Activated naive CD4-positive, alpha-beta T cell treated with anti-CD3 and anti-CD28 coated beads, Interleukin-2, amount 50 U/mL, for 24 hours (primary cell): ENCODE data around the gene FARP1.
"Not testable (repeated sequence)": the region's sequence is repeated elsewhere in the genome, so short reads cannot be mapped to it uniquely, and the experiment has no call there.

Experiments used
- H3K27ac Mint-ChIP-seq: one replicate; pipeline ENCODE4 v1.8.0; 2021; ENCODE audit warnings: mild to moderate bottlenecking, mixed read lengths
- H3K27me3 Mint-ChIP-seq: one replicate; pipeline ENCODE4 v1.8.0; 2021; ENCODE audit warnings: mixed read lengths
- H3K36me3 Mint-ChIP-seq: one replicate; pipeline ENCODE4 v1.8.0; 2021; ENCODE audit warnings: mixed read lengths
- H3K4me1 Mint-ChIP-seq: one replicate; pipeline ENCODE4 v1.8.0; 2021; ENCODE audit warnings: mixed read lengths
- H3K4me3 Mint-ChIP-seq: one replicate; pipeline ENCODE4 v1.8.0; 2021; ENCODE audit warnings: mild to moderate bottlenecking, mixed read lengths
- H3K9me3 Mint-ChIP-seq: one replicate; pipeline ENCODE4 v1.8.0; 2021; ENCODE audit warnings: mixed read lengths

The FARP1 gene

GRCh38 chr13:98263841-98264240 lies 120.9 kb downstream of the FARP1 start:
- Mint-ChIP-seq H3K27ac (no peak overlapping the region), H3K9me3 (no peaks in the 10 kb centered on the region), H3K27me3 (no peaks in the 10 kb centered on the region), H3K4me3 (no peak overlapping the region), H3K36me3 (no peaks in the 10 kb centered on the region), H3K4me1 (no peaks in the 10 kb centered on the region)

GRCh38 chr13:98264877-98265276 lies 122.0 kb downstream of the FARP1 start:
- Mint-ChIP-seq H3K27ac (no peak overlapping the region), H3K36me3 (no peaks in the 10 kb centered on the region), H3K4me1 (no peaks in the 10 kb centered on the region), H3K27me3 (no peaks in the 10 kb centered on the region), H3K4me3 (no peak overlapping the region), H3K9me3 (no peaks in the 10 kb centered on the region)

- H3K9me3 Mint-ChIP-seq, result no peaks in the 10 kb centered on the region
- no peak overlapping the region for H3K27ac Mint-ChIP-seq
- no peaks in the 10 kb centered on the region for H3K4me1 Mint-ChIP-seq
- H3K27me3 Mint-ChIP-seq, result no peaks in the 10 kb centered on the region
- no peaks in the 10 kb centered on the region for H3K36me3 Mint-ChIP-seq
- H3K4me3 Mint-ChIP-seq, result no peak overlapping the region
Observed at GRCh38 chr13:98265692-98266551, 123.0 kb downstream of the FARP1 start.

DNA sequence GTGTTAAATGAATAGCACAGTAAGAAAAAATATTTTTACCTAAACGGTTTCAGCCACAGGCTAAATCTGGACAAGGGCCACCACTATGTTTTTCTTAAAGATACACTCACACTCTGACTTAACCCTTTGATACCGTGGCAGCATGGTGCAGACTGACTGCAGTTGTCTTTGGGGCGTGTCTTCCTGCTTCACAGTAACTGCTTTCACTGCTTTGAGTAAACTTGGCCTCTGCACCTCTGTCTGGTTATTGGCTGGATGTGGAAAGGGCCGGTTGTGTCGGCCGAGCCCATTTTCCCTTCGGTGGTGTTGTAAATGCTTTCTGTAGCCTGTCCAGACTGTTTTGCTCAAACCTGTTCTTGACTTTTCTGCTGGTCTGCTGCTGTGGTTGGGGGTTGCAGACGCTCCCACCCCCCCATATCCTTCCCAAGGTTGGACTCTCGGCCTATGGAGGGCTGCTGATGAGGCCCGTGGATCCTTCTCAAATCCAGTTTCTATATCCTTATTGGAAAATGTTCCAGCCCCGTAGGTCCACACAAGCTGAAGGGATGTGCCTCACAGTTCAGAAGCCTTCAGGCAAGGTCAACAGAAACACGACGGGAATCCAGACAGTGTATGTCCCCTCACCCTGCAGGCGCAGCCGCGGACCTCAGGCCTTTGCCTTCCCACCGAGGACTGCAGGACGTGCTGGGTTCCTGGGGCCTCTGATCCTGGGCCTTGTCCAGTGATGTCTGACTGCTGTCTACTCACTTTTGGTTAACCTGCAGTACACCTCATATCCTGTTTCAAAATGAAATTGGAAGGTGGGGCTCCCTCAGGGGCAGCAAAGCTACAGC lies 124.4 kb downstream of the FARP1 start:
- H3K4me1 Mint-ChIP-seq, result no peaks in the 10 kb centered on the region
- H3K36me3 Mint-ChIP-seq, result no peaks in the 10 kb centered on the region
- no peak overlapping the region for H3K27ac Mint-ChIP-seq
- no peak overlapping the region for H3K4me3 Mint-ChIP-seq
- H3K9me3 Mint-ChIP-seq, result no peaks in the 10 kb centered on the region
- H3K27me3 Mint-ChIP-seq, result no peaks in the 10 kb centered on the region

DNA sequence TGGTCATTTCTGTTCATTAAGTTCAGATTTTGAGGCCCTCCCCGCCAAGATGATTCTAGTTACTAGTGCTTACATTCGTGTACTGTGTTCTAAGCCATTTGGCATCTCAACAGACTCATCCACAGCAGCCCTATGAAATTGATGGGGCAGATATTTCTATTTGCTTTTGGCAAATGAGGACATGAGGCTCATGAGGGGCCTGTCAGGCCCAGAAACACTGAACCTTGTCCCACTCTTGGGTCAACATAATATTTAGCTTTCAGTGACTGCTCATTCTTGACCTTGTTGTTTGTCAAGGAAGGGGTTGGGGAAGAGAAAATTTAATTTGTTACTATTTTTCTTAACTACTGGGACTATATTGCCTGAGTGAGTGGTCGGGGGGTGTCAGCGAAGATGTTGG lies 126.5 kb downstream of the FARP1 start:
- Mint-ChIP-seq H3K4me1 (no peaks in the 10 kb centered on the region), H3K27me3 (no peaks in the 10 kb centered on the region), H3K36me3 (no peaks in the 10 kb centered on the region), H3K27ac (no peak overlapping the region), H3K9me3 (no peaks in the 10 kb centered on the region), H3K4me3 (no peak overlapping the region)

GRCh38 chr13:98270819-98271218 lies 127.9 kb downstream of the FARP1 start:
- Mint-ChIP-seq H3K9me3 (no peaks in the 10 kb centered on the region), H3K4me3 (no peak overlapping the region), H3K27me3 (no peaks in the 10 kb centered on the region), H3K4me1 (no peaks in the 10 kb centered on the region), H3K27ac (no peak overlapping the region), H3K36me3 (no peaks in the 10 kb centered on the region)

GRCh38 chr13:98271646-98272045 lies 128.8 kb downstream of the FARP1 start:
- H3K4me3 Mint-ChIP-seq, H3K36me3 Mint-ChIP-seq, H3K9me3 Mint-ChIP-seq, H3K4me1 Mint-ChIP-seq, H3K27me3 Mint-ChIP-seq, H3K27ac Mint-ChIP-seq: not testable (repeated sequence)

GRCh38 chr13:98272549-98272948 lies 129.7 kb downstream of the FARP1 start:
- H3K36me3 Mint-ChIP-seq, result no peaks in the 10 kb centered on the region
- no peak overlapping the region for H3K4me3 Mint-ChIP-seq
- no peak overlapping the region for H3K27ac Mint-ChIP-seq
- no peaks in the 10 kb centered on the region for H3K9me3 Mint-ChIP-seq
- H3K4me1 Mint-ChIP-seq, result no peaks in the 10 kb centered on the region
- H3K27me3 Mint-ChIP-seq, result no peaks in the 10 kb centered on the region

DNA sequence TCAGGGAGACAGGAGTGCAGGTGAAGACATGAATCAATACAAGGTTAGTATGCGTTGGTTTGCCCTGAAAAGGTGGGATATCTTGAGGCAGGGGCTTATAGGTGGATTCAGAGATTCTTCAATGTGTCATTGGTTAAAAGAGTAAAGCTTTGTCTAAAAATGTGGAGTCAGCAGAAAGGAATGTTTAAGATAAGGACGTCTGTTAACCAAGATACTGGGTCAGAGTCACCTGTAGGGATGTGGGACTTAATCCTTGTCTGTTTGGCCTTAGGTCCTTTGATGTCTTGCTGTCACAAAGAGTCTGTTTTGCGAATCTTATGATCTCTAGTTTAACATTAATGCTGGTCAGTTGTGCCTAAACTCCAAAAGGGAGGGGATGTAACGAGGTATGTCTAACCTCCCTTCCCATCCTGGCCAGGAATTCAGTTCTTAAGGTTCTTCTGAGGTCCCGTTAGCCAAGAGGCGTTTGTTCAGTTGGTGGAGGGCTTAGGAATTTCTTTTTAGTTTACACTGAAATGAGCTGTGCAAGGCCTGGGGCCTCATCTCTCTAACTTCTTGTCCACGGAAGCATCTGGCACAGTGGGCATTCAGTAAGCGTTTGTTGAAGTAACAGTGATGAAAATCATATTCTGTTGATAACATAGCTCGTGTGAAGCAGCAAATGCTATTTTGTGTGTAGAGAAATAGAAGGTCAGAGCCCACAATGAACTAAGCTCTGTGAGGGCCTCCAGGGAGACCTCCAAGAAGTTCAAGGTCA lies 130.4 kb downstream of the FARP1 start:
- Mint-ChIP-seq H3K4me3 (no peak overlapping the region), H3K9me3 (no peaks in the 10 kb centered on the region), H3K27me3 (no peaks in the 10 kb centered on the region), H3K4me1 (no peaks in the 10 kb centered on the region), H3K27ac (no peak overlapping the region), H3K36me3 (no peaks in the 10 kb centered on the region)

DNA sequence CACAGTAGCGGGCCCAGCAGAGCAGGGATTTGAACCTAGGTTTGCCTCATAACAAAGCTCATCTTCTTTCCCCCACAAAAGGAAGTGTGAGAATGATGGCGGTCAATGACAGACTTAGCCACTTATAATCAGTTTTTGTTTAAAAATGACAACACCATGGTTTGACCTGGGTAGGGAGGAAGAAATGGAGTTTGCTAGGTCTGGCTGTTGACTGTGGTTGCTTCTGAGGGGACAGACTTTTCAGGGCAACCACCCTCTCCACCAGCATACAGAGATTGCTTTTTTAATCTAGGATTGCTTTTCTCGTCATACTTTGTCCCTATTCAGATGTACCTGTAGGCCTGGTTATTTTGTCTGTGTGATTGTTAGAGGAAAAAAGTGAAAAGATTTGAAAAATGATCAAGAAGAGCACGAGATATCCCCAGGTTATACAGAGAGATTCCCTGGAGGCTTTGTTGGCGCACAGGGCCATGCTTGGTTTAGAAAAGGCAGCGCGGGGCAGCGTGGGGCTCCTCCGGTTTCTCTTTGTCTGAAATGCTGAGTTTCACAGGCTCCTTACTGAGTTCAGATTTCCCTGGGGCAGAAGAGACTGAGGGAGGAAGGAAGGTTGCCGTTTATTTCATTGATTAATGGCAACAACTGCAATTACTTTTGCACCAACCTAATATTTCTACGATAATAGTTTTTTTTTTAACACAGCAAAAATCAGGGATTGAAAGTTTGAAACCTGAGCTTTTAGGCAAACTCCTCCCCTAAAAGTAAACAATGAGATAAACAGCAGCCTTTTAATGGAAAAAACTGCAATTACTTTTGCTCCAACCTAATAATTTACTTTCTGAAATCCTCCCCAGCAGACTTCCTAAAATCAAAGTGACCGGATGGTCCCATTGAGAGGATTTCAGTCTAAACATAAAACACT lies 131.2 kb downstream of the FARP1 start:
- no peaks in the 10 kb centered on the region for H3K27me3 Mint-ChIP-seq
- H3K36me3 Mint-ChIP-seq, result no peaks in the 10 kb centered on the region
- no peak overlapping the region for H3K4me3 Mint-ChIP-seq

GRCh38 chr13:98274921-98275487 lies 132.1 kb downstream of the FARP1 start:
- Mint-ChIP-seq H3K27me3 (peaks cover 2% of the 10 kb centered on the region), H3K9me3 (no peaks in the 10 kb centered on the region), H3K27ac (no peak overlapping the region), H3K4me1 (no peaks in the 10 kb centered on the region), H3K4me3 (no peak overlapping the region), H3K36me3 (no peaks in the 10 kb centered on the region)

More for the DNA sequence above, 131.2 kb downstream of the FARP1 start:
- H3K9me3 Mint-ChIP-seq, result no peaks in the 10 kb centered on the region
- no peak overlapping the region for H3K27ac Mint-ChIP-seq
- H3K4me1 Mint-ChIP-seq, result no peaks in the 10 kb centered on the region

- Mint-ChIP-seq H3K27me3 (peaks cover 6% of the 10 kb centered on the region), H3K4me1 (no peaks in the 10 kb centered on the region), H3K9me3 (no peaks in the 10 kb centered on the region), H3K27ac (no peak overlapping the region), H3K36me3 (no peaks in the 10 kb centered on the region), H3K4me3 (no peak overlapping the region)
Observed at GRCh38 chr13:98275681-98276171, 132.8 kb downstream of the FARP1 start.

DNA sequence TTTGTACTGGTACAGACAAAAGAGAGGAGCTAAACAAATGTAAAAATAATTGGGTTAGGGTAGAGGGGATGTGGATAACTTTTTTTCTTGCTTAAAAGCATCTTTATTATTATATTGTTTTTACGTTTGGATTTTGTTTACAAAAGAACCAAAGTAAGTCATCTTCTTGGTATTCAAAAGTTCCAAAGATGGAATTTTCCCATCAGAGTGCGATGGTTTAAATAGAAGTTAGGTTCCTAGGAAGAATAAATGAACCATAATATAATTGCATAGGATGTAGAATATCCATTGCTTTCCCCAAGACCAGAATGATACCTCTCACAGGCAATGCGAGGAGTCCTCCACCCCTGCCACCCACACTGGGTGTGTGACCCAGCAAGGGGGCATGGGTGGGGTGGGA lies 133.6 kb downstream of the FARP1 start:
- Mint-ChIP-seq H3K9me3 (no peaks in the 10 kb centered on the region), H3K27me3 (peaks cover 6% of the 10 kb centered on the region), H3K36me3 (no peaks in the 10 kb centered on the region), H3K4me3 (no peak overlapping the region), H3K27ac (no peak overlapping the region), H3K4me1 (no peaks in the 10 kb centered on the region)

DNA sequence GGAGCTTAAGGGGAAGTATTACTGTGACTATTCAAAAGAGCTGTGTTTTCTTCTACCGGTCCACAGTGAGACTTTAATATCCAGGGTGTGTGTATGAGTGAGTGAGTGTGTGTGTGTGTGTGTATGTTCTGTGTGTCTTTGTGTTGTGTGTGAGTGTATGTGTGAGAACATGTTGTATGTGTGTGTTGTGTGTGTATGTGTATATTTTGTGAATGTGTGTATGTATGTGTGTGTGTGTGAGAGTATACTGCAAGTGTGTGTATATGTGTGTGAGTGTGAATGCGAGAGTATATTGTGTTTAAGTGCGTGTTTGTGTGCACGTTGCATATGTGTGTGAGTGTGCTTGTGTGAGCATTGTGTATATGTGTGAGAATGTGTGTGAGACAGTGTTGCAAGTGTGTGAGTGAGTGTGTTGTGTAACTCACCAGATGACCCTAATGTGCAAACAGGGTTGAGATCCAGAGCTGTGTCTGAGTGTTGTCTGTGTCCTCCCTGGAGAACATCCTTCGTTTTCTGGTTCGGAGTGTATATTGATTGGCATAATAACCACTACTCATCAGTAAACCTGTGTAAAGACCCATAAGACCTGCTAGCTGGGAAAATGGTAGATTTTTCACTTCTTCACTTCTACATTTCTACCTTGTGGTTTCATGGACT lies 135.3 kb downstream of the FARP1 start:
- Mint-ChIP-seq H3K4me1 (no peaks in the 10 kb centered on the region), H3K9me3 (no peaks in the 10 kb centered on the region), H3K4me3 (no peak overlapping the region)

More for the DNA sequence above, 135.3 kb downstream of the FARP1 start:
- Mint-ChIP-seq H3K27ac (no peak overlapping the region), H3K36me3 (no peaks in the 10 kb centered on the region), H3K27me3 (peaks cover 6% of the 10 kb centered on the region)
